ENCODE data around the gene CHD1L.
"Not testable (repeated sequence)": the region's sequence is repeated elsewhere in the genome, so short reads cannot be mapped to it uniquely, and the experiment has no call there.

CHD1L gene

GRCh38 chr1:147270721-147271120 lies 28.2 kb downstream of the CHD1L start:
- no peak for DNase-seq

- DNase-seq = no peak
These were observed 29.6 kb downstream of the CHD1L start for GRCh38 chr1:147272042-147272441.

GRCh38 chr1:147273409-147274336 lies 31.2 kb downstream of the CHD1L start:
- peak in 3 of 5 donors; percentile 16 to 50 (median 33) for DNase-seq

- no peak for DNase-seq
These were observed 39.5 kb downstream of the CHD1L start for GRCh38 chr1:147281950-147282349.

GRCh38 chr1:147283011-147283410 lies 40.5 kb downstream of the CHD1L start:
- no peak for DNase-seq

GRCh38 chr1:147287133-147287865 lies 44.8 kb downstream of the CHD1L start:
- DNase-seq = no peak

- peak in 1 of 5 donors; percentile 16 for DNase-seq
These were observed 49.5 kb downstream of the CHD1L start for GRCh38 chr1:147292012-147292411.

GRCh38 chr1:147292631-147293251 lies 50.3 kb downstream of the CHD1L start:
- no peak for DNase-seq

- DNase-seq = no peak
These were observed 55.0 kb downstream of the CHD1L start for GRCh38 chr1:147297438-147297837.

- DNase-seq = not testable (repeated sequence)
These were observed 63.3 kb downstream of the CHD1L start for GRCh38 chr1:147305803-147306202.

GRCh38 chr1:147316968-147317367 lies 74.5 kb downstream of the CHD1L start:
- no peak for DNase-seq

- DNase-seq = not testable (repeated sequence)
These were observed 84.6 kb downstream of the CHD1L start for GRCh38 chr1:147326933-147327687.

- DNase-seq = no peak
These were observed 91.8 kb downstream of the CHD1L start for GRCh38 chr1:147334292-147334691.

- DNase-seq = no peak
These were observed 93.8 kb downstream of the CHD1L start for GRCh38 chr1:147336291-147336690.

- DNase-seq = no peak
These were observed 94.7 kb downstream of the CHD1L start for GRCh38 chr1:147337040-147337630.

GRCh38 chr1:147338571-147338970 lies 96.1 kb downstream of the CHD1L start:
- DNase-seq = no peak

- no peak for DNase-seq
These were observed 98.8 kb downstream of the CHD1L start for GRCh38 chr1:147341246-147341645.
